Measurements from ENCODE around the gene NOB1.

NOB1 gene

DNA sequence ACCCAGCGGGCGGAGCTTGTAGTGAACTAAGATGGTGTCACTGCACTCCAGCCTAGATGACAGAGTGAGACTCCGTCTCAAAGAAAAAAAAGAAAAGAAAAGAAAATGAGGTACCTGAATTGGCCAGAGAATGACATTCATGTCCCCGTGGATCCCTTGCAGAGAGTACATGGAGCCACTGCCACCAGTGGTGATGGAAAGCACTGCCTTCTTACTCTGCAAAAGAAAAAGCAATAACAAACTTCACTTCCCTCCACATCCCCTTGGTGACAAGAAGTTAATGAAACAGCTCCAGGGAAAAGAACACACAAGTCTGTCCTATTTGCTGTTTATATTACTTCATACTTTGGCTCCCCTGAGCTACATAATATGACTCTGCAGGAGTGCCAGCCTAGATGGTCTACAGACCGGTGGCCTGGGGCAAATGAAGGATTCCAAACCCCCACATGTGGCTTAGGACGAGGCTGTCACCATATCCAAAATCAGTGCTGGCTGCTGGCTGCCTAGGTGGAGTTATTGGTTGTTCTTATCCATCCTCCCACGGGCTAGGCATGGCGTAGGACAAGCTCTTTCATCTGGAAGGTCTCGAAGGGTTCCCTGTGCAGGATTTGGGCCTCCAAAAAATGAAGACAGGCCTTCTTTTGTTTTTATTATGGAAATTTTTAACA, 41.7 kb downstream of the NOB1 start:
- H3K36me3 Mint-ChIP-seq: peaks cover 80% of the 10 kb centered on the region
- H3K27ac Mint-ChIP-seq: no peak overlapping the region
- peak in 1 of 2 donors; percentile 42 for DNase-seq (ENCODE audit: low spot score in 2 of 2)
- no peaks in the 10 kb centered on the region for H3K9me3 Mint-ChIP-seq
- no peak overlapping the region for H3K4me3 Mint-ChIP-seq
- ATAC-seq: no peak
- no peaks in the 10 kb centered on the region for H3K4me1 Mint-ChIP-seq

DNA sequence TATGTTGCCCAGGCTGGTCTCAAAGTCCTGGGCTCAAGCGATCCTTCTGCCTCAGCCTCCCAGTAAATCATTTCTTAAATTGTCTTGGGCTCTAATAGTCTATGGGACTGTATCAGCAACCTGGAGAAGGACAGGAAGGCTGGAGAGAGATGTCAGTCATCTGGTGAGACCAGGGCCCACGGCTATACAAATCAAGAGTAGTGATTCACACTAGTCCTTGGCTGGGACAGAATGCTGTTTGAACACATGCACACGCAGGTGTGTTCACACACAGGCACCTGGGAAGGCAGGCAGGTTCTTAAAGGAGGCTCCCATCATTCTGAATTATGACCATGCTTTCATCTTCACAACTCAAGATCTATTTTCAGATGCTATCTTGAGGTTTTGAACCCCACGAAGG, 42.4 kb downstream of the NOB1 start:
- Mint-ChIP-seq H3K36me3 (peaks cover 84% of the 10 kb centered on the region), H3K4me1 (no peaks in the 10 kb centered on the region), H3K9me3 (no peaks in the 10 kb centered on the region), H3K27ac (no peak overlapping the region), H3K4me3 (no peak overlapping the region)
- no peak for DNase-seq (ENCODE audit: low spot score in 2 of 2)
- peak; percentile 55 for ATAC-seq

DNA sequence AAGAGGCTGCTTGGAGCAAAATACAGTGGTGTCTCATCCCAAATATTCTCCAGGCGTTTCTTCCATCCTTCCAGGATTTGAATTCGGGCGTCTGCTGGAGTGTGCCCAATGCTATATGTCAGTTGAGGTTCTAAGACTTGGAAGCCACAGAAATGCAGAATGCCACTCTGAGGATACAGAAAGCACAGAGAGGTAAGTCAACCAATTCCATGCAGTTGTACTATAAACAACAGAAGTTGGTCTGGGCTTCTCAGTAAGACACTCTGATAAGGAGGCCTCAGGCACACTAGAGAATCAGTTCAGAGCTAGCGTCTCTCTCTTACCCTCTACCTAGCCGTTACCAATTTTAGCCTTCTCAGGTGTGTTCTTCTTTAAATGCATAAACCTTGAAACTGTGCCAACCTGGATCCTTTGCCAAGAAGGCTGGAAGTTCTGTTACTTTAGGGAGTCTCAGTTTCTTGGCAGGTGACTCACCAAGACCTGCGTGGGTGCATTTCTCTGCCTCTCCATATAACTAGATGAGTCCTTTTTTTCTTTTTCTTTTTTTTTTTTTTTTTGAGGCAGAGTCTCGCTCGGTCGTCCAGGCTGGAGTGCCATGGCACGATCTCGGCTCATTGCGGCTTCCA, 43.5 kb downstream of the NOB1 start:
- H3K4me1 Mint-ChIP-seq: no peaks in the 10 kb centered on the region
- no peaks in the 10 kb centered on the region for H3K9me3 Mint-ChIP-seq
- peaks cover 84% of the 10 kb centered on the region for H3K36me3 Mint-ChIP-seq
- ATAC-seq: no peak
- H3K27ac Mint-ChIP-seq: no peak overlapping the region
- H3K4me3 Mint-ChIP-seq: no peak overlapping the region
- DNase-seq (ENCODE audit: low spot score in 2 of 2): no peak

DNA sequence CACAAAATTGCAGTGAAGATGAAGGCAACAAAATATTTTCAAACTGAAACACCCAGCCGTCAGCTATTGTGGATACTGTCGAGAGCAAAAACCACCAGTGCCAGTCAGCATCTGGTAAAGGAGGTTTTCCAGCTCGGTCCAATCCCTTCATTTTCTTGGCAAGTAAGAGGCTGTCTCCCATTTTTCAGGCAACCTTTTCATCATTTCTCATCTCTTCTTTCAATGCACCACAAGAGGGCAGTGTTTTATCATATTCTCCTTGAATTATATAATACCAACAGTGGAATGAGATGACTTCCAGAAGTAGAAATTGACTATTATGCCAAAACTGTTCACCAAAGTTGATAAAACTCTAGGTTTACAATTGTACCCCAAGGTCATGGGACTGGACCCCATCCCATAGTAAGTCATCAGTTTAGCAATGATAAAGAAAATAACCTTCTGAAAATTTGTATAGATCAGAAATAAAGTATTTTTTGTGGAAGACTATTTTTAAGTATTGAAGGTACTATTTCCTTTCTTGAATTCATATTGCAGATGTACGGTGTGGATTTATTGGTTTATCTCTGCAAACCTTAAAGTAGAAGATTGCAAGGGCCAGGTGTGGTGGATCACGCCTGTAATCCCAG, 45.2 kb downstream of the NOB1 start:
- H3K36me3 Mint-ChIP-seq: peaks cover 94% of the 10 kb centered on the region
- no peaks in the 10 kb centered on the region for H3K4me1 Mint-ChIP-seq
- H3K4me3 Mint-ChIP-seq: no peak overlapping the region
- no peak overlapping the region for H3K27ac Mint-ChIP-seq
- peak; percentile 21 for ATAC-seq
- no peak for DNase-seq (ENCODE audit: low spot score in 2 of 2)
- H3K9me3 Mint-ChIP-seq: no peaks in the 10 kb centered on the region

DNA sequence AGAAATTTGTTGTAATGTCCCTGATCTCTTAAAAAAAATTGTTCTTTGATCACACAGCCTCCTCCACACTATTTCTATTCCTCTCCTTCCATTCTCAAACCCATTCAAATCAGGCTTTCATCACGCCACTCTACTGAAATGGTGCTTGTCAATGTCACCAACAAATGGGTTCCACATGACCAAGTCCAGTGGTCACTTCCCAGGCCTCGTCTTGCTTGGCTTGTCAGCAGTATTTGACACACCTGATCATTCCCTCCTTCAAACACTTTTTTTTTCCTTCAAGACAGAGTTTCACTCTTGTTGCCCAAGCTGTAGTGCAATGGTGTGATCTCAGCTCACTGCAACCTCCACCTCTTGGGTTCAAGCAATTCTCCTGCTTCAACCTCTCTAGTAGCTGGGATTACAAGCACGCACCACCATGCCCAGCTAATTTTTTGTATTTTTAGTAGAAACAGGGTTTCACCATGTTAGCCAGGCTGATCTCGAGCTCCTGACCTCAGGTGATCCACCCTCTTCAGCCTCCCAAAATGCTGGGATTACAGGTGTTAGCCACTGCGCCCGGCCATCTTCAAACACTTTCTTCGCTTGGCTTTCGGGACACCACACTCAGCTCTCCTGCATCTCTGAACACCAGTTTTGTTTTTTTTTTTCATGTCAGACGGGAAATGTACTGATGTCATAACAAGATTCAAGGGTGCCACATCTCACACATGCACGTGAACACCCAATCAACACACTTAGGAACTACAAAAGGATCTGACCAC, 46.6 kb downstream of the NOB1 start:
- peaks cover 94% of the 10 kb centered on the region for H3K36me3 Mint-ChIP-seq
- no peaks in the 10 kb centered on the region for H3K4me1 Mint-ChIP-seq
- peak overlapping the region; percentile 17 for H3K27ac Mint-ChIP-seq
- DNase-seq (ENCODE audit: low spot score in 2 of 2) (peak in 1 of 2 donors; percentile 48), ATAC-seq (no peak)
- H3K4me3 Mint-ChIP-seq: no peak overlapping the region
- no peaks in the 10 kb centered on the region for H3K9me3 Mint-ChIP-seq

DNA sequence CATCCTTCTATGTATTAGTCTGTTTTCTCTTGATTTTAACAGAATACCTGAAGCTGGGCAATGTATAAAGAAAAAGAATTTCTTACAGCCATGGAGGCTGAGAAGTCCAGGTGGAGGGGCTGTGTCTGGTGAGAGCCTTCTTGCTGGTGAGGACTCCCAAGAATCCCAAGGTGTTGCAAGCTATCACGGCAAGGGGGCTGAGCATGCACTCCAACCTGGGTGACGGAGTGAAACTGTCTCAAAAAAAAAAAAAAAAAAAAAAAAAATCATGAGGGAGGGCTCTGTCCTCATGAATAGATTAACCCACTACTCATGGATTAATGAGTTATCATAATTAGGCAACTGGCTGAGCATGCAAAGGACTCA, 47.8 kb downstream of the NOB1 start:
- H3K9me3 Mint-ChIP-seq: no peaks in the 10 kb centered on the region
- peaks cover 92% of the 10 kb centered on the region for H3K36me3 Mint-ChIP-seq
- DNase-seq (ENCODE audit: low spot score in 2 of 2): no peak
- no peak for ATAC-seq
- no peak overlapping the region for H3K27ac Mint-ChIP-seq
- no peaks in the 10 kb centered on the region for H3K4me1 Mint-ChIP-seq
- no peak overlapping the region for H3K4me3 Mint-ChIP-seq

DNA sequence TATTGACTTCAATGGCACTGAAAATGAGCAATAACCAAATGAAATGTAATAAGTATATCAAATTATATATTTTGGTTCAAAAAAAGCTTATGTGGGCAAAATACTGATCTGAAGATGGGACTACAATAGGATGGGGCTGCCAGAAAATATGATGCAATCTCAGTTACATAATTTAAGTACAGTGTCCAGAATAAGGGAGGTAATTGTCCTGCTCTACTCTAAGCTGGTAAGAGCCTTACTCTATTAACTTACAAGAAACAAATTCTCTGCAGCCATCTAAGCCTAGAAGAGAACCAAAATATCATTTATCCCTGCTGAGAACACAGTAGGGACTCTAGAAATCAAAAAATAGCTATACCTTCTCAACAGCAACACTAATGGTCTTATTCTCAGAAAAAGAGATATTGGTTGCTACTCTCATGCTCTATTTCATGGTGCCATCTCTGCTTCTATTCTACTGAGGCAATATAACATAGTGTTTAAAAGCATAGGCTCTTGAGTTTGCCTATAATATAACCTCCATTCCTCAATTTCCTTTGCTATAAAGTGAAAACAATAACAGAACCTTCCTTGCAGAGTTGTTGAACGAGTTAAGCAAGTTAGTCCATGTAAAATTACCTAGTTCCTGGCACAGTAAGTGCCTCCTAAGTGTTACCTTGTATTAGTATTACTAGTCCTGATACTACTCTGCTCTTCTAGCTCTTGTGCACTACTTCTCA, 48.3 kb downstream of the NOB1 start:
- H3K4me1 Mint-ChIP-seq: no peaks in the 10 kb centered on the region
- H3K4me3 Mint-ChIP-seq: no peak overlapping the region
- H3K9me3 Mint-ChIP-seq: no peaks in the 10 kb centered on the region
- DNase-seq (ENCODE audit: low spot score in 2 of 2) (no peak), ATAC-seq (no peak)
- H3K36me3 Mint-ChIP-seq: peaks cover 92% of the 10 kb centered on the region
- no peak overlapping the region for H3K27ac Mint-ChIP-seq

DNA sequence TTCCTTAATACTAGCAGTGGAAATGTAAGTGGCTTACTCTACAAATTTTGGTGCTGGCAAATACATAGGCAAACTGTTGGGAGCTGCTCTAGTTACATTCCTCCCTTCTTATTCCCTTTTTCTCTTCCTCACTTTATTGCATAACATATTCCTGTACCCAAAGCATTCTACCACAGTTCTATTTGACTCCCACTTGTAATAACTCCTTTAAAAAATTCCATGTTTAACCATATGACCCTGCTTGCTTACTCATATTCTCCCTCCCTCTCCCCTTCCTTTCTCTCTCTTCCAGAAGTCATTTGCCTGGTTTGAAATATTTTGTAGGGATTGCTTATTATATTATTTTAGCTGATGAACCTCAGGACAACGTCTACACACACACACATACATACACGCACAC, 51.1 kb downstream of the NOB1 start:
- Mint-ChIP-seq H3K36me3 (peaks cover 96% of the 10 kb centered on the region), H3K4me1 (no peaks in the 10 kb centered on the region), H3K4me3 (no peak overlapping the region), H3K9me3 (no peaks in the 10 kb centered on the region), H3K27ac (no peak overlapping the region)
- DNase-seq (ENCODE audit: low spot score in 2 of 2) (no peak), ATAC-seq (no peak)

DNA sequence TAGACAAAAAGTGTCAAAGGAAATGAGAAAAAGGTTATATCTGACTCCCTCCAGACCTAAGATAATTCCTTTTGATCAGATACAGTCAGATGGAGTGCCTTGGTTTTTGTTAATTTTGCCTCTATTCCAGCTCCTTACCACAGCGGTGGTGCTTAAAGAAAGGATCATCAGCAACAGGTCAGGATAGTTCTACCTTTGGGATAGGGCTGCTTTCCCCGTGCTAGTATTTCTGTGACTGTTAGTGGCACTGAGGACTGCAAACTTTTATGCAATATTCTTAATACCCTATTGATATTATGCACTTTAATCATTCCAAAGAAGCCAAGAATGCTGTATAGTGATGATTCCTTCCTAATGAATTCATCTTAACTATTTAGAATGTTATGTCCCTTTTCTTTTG, 52.9 kb downstream of the NOB1 start:
- Mint-ChIP-seq H3K9me3 (no peaks in the 10 kb centered on the region), H3K4me3 (no peak overlapping the region), H3K36me3 (peaks cover 96% of the 10 kb centered on the region), H3K27ac (no peak overlapping the region), H3K4me1 (no peaks in the 10 kb centered on the region)
- DNase-seq (ENCODE audit: low spot score in 2 of 2) (no peak), ATAC-seq (no peak)

DNA sequence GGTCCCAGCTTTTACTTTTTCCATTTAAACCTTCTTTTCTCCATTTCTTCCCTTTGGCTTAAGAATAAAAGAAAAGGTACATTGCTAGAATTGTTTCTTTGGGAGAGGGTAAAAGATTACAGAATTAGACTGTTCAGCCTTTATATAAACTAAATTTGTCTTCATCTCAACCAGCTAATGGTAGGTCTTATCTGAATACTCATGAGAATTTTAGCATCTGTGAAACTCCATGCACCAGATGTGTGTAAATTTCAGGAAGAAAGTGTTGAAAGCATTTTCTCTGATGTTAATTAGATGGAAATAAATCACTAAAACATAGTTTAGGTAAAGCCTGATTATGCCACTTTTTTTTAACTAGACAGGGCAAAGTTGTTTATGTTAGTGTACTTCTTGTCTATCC, 53.3 kb downstream of the NOB1 start:
- H3K9me3 Mint-ChIP-seq: no peaks in the 10 kb centered on the region
- no peak overlapping the region for H3K4me3 Mint-ChIP-seq
- peaks cover 96% of the 10 kb centered on the region for H3K36me3 Mint-ChIP-seq
- no peaks in the 10 kb centered on the region for H3K4me1 Mint-ChIP-seq
- DNase-seq (ENCODE audit: low spot score in 2 of 2) (no peak), ATAC-seq (no peak)
- H3K27ac Mint-ChIP-seq: no peak overlapping the region

DNA sequence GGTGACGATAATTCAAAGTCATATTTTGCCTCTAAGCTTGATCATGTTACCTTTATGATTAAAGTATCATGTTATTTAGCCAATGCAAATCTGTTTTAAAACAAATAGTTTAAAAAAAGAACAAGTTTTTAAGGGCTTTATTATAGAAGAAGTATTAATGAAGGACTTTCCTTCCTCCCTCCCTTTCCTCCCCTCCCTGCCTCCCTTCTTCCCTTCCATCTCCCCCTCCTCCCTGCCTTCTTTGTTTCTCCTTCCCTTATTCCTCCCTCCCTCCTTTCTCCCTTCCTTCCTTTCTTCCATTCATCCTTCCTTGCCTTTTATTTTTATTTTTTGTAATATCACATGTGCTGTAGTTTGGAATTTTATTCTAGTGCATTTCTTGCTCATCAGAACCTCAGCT, 54.8 kb downstream of the NOB1 start:
- ATAC-seq: no peak

DNA sequence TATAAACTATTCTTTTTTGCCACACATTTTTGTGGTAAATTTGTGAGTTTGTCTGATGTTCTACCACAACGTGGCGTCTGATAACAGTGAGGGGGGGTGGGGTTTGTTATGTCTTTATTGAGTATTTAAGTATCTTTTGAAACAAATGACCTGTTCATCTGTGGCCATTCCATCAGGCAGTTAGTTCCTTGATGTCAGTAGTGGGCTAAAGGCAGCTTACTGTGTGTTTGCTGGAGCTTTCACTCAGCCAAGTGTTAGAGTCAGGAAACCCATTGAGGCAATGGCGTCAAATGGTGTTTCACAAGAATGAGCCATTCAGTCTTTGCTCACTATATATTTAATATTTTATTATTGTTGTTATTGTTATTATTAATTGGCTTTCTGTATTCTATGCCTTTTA, 56.3 kb downstream of the NOB1 start:
- Mint-ChIP-seq H3K27ac (no peak overlapping the region), H3K4me3 (no peak overlapping the region), H3K36me3 (peaks cover 96% of the 10 kb centered on the region), H3K4me1 (peaks cover 3% of the 10 kb centered on the region), H3K9me3 (no peaks in the 10 kb centered on the region)
- no peak for DNase-seq (ENCODE audit: low spot score in 2 of 2)
- no peak for ATAC-seq

More for the DNA sequence above, 54.8 kb downstream of the NOB1 start:
- no peaks in the 10 kb centered on the region for H3K4me1 Mint-ChIP-seq
- H3K27ac Mint-ChIP-seq: no peak overlapping the region
- no peaks in the 10 kb centered on the region for H3K9me3 Mint-ChIP-seq
- H3K4me3 Mint-ChIP-seq: no peak overlapping the region
- peaks cover 96% of the 10 kb centered on the region for H3K36me3 Mint-ChIP-seq
- DNase-seq (ENCODE audit: low spot score in 2 of 2): no peak

DNA sequence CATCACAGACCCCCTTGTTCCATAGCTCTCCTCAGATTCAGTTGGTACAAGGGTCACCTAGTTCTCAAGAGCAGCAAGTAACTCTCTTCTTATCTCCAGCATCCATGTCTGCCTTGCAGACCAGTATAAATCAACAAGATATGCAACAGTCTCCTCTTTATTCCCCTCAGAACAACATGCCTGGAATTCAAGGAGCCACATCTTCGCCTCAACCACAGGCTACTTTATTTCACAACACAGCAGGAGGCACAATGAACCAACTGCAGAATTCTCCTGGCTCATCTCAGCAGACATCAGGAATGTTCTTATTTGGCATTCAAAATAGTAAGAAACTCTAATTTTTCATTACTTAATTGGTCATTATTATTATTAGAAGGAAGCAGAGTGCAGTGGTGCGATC, 60.8 kb downstream of the NOB1 start:
- Mint-ChIP-seq H3K4me1 (peaks cover 15% of the 10 kb centered on the region), H3K36me3 (peaks cover 100% of the 10 kb centered on the region), H3K27ac (peak overlapping the region; percentile 50), H3K4me3 (no peak overlapping the region), H3K9me3 (no peaks in the 10 kb centered on the region)
- DNase-seq (ENCODE audit: low spot score in 2 of 2) (no peak), ATAC-seq (no peak)

DNA sequence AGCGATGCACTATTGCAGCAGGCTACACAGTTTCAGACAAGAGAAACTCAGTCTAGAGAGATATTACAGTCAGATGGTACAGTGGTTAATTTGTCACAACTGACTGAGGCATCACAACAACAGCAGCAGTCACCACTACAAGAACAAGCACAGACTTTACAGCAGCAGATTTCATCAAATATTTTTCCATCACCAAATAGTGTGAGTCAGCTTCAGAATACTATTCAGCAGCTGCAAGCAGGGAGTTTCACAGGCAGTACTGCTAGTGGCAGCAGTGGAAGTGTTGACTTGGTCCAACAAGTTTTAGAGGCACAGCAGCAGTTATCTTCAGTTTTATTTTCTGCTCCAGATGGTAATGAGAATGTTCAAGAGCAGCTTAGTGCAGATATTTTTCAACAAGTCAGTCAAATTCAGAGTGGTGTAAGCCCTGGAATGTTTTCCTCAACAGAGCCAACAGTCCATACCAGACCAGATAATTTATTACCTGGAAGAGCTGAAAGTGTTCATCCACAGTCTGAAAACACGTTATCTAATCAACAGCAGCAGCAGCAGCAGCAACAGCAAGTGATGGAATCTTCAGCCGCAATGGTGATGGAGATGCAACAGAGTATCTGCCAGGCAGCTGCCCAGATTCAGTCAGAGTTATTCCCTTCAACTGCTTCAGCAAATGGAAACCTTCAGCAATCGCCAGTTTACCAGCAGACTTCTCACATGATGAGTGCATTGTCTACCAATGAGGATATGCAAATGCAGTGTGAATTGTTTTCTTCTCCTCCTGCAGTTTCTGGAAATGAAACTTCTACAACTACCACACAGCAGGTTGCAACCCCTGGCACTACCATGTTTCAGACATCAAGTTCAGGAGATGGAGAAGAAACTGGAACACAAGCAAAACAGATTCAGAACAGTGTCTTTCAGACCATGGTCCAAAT, 62.5 kb downstream of the NOB1 start:
- H3K36me3 Mint-ChIP-seq: peaks cover 100% of the 10 kb centered on the region
- no peak overlapping the region for H3K4me3 Mint-ChIP-seq
- peaks cover 15% of the 10 kb centered on the region for H3K4me1 Mint-ChIP-seq
- no peaks in the 10 kb centered on the region for H3K9me3 Mint-ChIP-seq
- no peak for DNase-seq (ENCODE audit: low spot score in 2 of 2)
- peak overlapping the region; percentile 67 for H3K27ac Mint-ChIP-seq
- peak; percentile 88 for ATAC-seq
